Adrenal gland (tissue), 5 donors: ENCODE data around the gene BACH2.

ENCODE experiments used
- POLR2A ChIP-seq, 2 donors: fragments of 450-650 bp; IDR thresholded peaks; one replicate each; pipeline ENCODE4 v1.6.1; 2017; ENCODE audit warnings: antibody characterized with exemption in 2 of 2, mild to moderate bottlenecking in 2 of 2, moderate library complexity in 1 of 2
- TF ChIP-seq, protein P1 (sequence below), 6 experiments: fragments of 450-650 bp in 4 of 6; fragments of 200-600 bp in 2 of 6; sonication (generic) in 1 of 6; IDR thresholded peaks; 1 replicate in 5 of 6; 2 replicates in 1 of 6; pipeline versions ENCODE4 v1.5.1 to v1.8.0; 2016 to 2021; ENCODE audit warnings: antibody characterized with exemption in 6 of 6, mild to moderate bottlenecking in 2 of 6, moderate library complexity in 1 of 6
- donor health status: DM: no; HTN: no; CAD: no.

DNA sequence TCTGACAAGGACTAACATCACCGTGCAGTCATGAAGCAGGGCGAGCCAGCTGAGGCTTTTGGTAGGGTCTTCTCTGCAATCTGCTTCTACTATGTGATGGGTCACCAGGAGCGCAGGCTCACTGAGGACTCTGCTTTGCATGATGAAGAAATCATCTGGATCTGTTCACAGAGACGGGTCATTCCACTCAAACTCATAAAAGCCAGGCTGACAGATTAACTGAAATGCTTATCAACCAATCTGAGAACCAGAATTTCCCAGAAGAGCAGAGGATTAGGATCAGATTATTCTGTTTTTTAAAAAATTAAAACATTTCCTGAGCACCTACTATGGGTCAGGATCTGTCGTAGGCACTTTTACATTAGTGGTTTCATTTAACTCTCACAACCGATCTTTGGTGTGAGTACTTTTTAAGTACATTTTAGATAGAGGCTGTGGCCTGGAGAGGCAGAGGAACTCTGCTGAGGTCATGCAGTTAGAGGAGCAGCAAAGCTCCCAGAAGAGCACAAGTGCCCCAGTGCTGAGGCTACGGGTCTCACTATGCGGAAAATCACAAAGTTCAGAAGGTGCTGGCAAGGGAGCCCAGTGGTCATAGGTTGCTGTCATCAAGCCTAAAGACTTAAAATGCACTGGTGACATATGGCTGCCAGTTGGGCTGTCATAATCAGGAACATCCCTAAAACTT lies 109.1 kb downstream of the BACH2 start:
- TF ChIP-seq, protein P1, sequence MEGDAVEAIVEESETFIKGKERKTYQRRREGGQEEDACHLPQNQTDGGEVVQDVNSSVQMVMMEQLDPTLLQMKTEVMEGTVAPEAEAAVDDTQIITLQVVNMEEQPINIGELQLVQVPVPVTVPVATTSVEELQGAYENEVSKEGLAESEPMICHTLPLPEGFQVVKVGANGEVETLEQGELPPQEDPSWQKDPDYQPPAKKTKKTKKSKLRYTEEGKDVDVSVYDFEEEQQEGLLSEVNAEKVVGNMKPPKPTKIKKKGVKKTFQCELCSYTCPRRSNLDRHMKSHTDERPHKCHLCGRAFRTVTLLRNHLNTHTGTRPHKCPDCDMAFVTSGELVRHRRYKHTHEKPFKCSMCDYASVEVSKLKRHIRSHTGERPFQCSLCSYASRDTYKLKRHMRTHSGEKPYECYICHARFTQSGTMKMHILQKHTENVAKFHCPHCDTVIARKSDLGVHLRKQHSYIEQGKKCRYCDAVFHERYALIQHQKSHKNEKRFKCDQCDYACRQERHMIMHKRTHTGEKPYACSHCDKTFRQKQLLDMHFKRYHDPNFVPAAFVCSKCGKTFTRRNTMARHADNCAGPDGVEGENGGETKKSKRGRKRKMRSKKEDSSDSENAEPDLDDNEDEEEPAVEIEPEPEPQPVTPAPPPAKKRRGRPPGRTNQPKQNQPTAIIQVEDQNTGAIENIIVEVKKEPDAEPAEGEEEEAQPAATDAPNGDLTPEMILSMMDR (IDR thresholded peaks at IDR 0.05) = no peak
- TF ChIP-seq POLR2A (IDR thresholded peaks at IDR 0.05) = no peak
